T-cell (primary cell): ENCODE data around the gene PKD2L2. TPM values are rescaled to one million over a fixed set of nuclear protein-coding genes. Genes with fewer than 3 reads are reported as not detected.
"Not testable (repeated sequence)": the region's sequence is repeated elsewhere in the genome, so short reads cannot be mapped to it uniquely, and the experiment has no call there.

Experiments
- ATAC-seq, 4 experiments: fragments of 200-7000 bp in 3 of 4; fragments of 150-1000 bp in 1 of 4; cut with Tn5 transposase; replicated peaks in 1 of 4; 1 replicate in 3 of 4; 2 replicates in 1 of 4; pipeline ENCODE4 v1.10.0; 2021; ENCODE audit warnings: moderate library complexity in 3 of 4, mild to moderate bottlenecking in 2 of 4, moderate number of reproducible peaks in 1 of 4
- CTCF ChIA-PET, 2 donors: fragments of 300-600 bp; sonication (Branson Sonifier 250); formaldehyde crosslinking; loops; one replicate each; lab custom pipeline; 2022; ENCODE audit warnings: antibody characterized with exemption in 2 of 2; lab: Charles Lee
- POLR2A ChIA-PET, 2 donors: fragments of 300-600 bp; sonication (Branson Sonifier 250); formaldehyde crosslinking; loops; one replicate each; lab custom pipeline; 2022; ENCODE audit warnings: antibody characterized with exemption in 2 of 2; lab: Charles Lee
- DNase-seq, 35 experiments: peaks; one replicate each; pipeline versions ENCODE4 v3.0.0 to v3.0.0-alpha.2; 2013 to 2023
- H3K27ac ChIP-seq: one replicate; pipeline ENCODE4 v1.5.1; 2013; ENCODE audit warnings: low read length
- H3K27me3 ChIP-seq, 2 experiments: replicated peaks in 1 of 2; 1 replicate in 1 of 2; 2 replicates in 1 of 2; pipeline versions ENCODE4 v1.6.1 to v1.7.0; 2013; ENCODE audit warnings: low read length in 1 of 2, mixed read lengths in 1 of 2; ENCODE audit not compliant: control insufficient read depth in 2 of 2, insufficient read depth in 2 of 2; ENCODE audit errors: extremely low read depth in 1 of 2
- H3K36me3 ChIP-seq, 2 donors: 1 replicate in 1 of 2; 2 replicates in 1 of 2; pipeline versions ENCODE4 v1.6.1 to v1.7.0; 2013; ENCODE audit warnings: low read length in 1 of 2; ENCODE audit not compliant: control insufficient read depth in 2 of 2, insufficient read depth in 1 of 2; ENCODE audit errors: extremely low read depth in 1 of 2
- H3K4me1 ChIP-seq, 2 experiments: 1 replicate in 1 of 2; 2 replicates in 1 of 2; pipeline versions ENCODE4 v1.6.1 to v1.7.0; 2013; ENCODE audit warnings: low read length in 2 of 2, mixed read lengths in 1 of 2; ENCODE audit not compliant: insufficient read depth in 2 of 2, control insufficient read depth in 1 of 2; ENCODE audit errors: extremely low read depth in 1 of 2
- H3K4me3 ChIP-seq, 2 donors: 1 replicate in 1 of 2; 2 replicates in 1 of 2; pipeline versions ENCODE4 v1.5.1 to v1.7.0; 2013; ENCODE audit warnings: mild to moderate bottlenecking in 2 of 2, low read length in 1 of 2, moderate library complexity in 1 of 2; ENCODE audit not compliant: control insufficient read depth in 1 of 2; ENCODE audit errors: extremely low read depth in 1 of 2
- H3K9me3 ChIP-seq: 2 replicates; pipeline ENCODE4 v1.7.0; 2013
- H3K27ac Mint-ChIP-seq, 2 donors: one replicate each; pipeline ENCODE4 v1.8.0; 2020 to 2021; ENCODE audit warnings: mild to moderate bottlenecking in 2 of 2, mixed read lengths in 2 of 2
- H3K27me3 Mint-ChIP-seq, 2 donors: one replicate each; pipeline ENCODE4 v1.8.0; 2021 to 2022; ENCODE audit warnings: mixed read lengths in 2 of 2
- H3K36me3 Mint-ChIP-seq: one replicate; pipeline ENCODE4 v1.8.0; 2021; ENCODE audit warnings: mixed read lengths
- H3K4me1 Mint-ChIP-seq, 3 donors: one replicate each; pipeline ENCODE4 v1.8.0; 2020 to 2022; ENCODE audit warnings: mixed read lengths in 3 of 3, mild to moderate bottlenecking in 1 of 3
- H3K4me3 Mint-ChIP-seq, 3 donors: one replicate each; pipeline ENCODE4 v1.8.0; 2020 to 2022; ENCODE audit warnings: mild to moderate bottlenecking in 3 of 3, mixed read lengths in 3 of 3, moderate library complexity in 3 of 3
- H3K9me3 Mint-ChIP-seq, 3 donors: one replicate each; pipeline ENCODE4 v1.8.0; 2020 to 2022; ENCODE audit warnings: mixed read lengths in 3 of 3
- WGBS: methylation state at CpG from one replicate; pipeline ENCODE4 v1.1.5; 2013; ENCODE audit warnings: missing lambda C conversion rate; ENCODE audit not compliant: insufficient coverage; 5-methylcytosine and 5-hydroxymethylcytosine counted together
- total RNA-seq, 35 experiments: library from RNA in 6 of 35; stranded (reverse) in 6 of 35; fragments of 120-200 nt in 1 of 35; gene quantifications; one replicate each; pipeline versions ENCODE4 v1.2.1 to v1.2.4 and lab custom pipeline; 2013 to 2026

The PKD2L2 gene
- total RNA-seq, 5 donors from 2014 or later (not counting 1 experiment from before 2014, with no cell fraction given) = not detected

DNA sequence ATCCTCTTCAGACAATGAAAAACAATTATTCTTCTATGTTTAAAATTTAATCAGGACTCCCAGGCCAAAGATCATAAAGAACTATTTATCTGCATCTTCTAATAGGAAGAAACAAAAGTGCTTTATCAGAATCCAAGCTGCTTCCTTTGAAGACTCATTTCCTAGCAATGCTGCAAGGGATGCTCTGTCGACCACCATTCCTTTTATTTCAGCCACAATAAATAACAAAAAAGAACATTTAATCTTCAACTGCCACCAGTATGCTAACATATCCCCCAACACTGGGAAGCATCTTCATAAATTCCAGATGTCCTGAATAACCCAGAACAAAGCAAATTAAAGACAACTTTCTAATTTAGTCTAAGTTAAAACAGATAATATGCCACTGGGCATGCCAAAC, 68.7 kb downstream of the PKD2L2 start:
- H3K4me1 ChIP-seq = no peaks in the 10 kb centered on the region
- ChIA-PET CTCF (no interaction called here), POLR2A (interaction anchor here in 1 of 2 donors (0.6 kb wide), 1 partner anchor 256 kb away, joined by 3 read pairs; no protein-coding TSS in a partner anchor)
- peaks cover 62% of the 10 kb centered on the region for H3K36me3 Mint-ChIP-seq
- peaks cover 0 to 4% (median 0%) of the 10 kb centered on the region in 3 donors for H3K4me1 Mint-ChIP-seq
- no peaks in the 10 kb centered on the region for H3K9me3 Mint-ChIP-seq
- H3K36me3 ChIP-seq = peaks cover 0 to 61% of the 10 kb centered on the region in 2 donors
- H3K4me3 Mint-ChIP-seq = no peak overlapping the region
- no peaks in the 10 kb centered on the region for H3K27me3 Mint-ChIP-seq
- no peak overlapping the region for H3K4me3 ChIP-seq
- no peaks in the 10 kb centered on the region for H3K27me3 ChIP-seq
- H3K27ac ChIP-seq = no peak overlapping the region
- ATAC-seq (no peak), DNase-seq (no peak)
- H3K27ac Mint-ChIP-seq = peak overlapping the region in 1 of 2 donors; percentile 18
- no peaks in the 10 kb centered on the region for H3K9me3 ChIP-seq
- no CpG with 5 or more reads among the region's 1 CpG for WGBS

DNA sequence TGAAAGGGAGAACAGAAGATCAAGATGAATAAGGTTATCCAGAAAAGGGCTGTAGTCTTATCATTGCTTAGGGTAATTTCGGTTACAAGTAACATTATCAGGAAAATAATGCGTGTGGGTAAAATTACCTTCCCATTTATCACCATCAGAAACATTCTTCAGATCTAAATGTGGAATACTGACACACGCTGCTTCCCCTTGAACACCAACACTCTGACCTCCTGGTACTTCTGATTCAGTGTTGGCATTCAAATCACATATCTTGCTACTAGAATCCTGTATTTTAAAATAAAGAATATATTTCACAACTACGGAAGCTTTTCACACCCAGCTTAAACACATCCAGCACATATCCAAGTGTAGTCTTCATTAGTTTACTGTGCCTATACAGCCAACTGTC, 70.2 kb downstream of the PKD2L2 start:
- Histone ChIP-seq H3K36me3 (peaks cover 0 to 51% of the 10 kb centered on the region in 2 donors), H3K4me3 (no peak overlapping the region), H3K27ac (no peak overlapping the region), H3K4me1 (no peaks in the 10 kb centered on the region), H3K9me3 (no peaks in the 10 kb centered on the region), H3K27me3 (no peaks in the 10 kb centered on the region)
- no peak overlapping the region for H3K4me3 Mint-ChIP-seq
- ChIA-PET POLR2A (no interaction called here), CTCF (no interaction called here)
- WGBS = no CpG with 5 or more reads among the region's 4 CpGs
- no peaks in the 10 kb centered on the region for H3K9me3 Mint-ChIP-seq
- H3K4me1 Mint-ChIP-seq = peaks cover 0 to 4% (median 0%) of the 10 kb centered on the region in 3 donors
- no peak overlapping the region for H3K27ac Mint-ChIP-seq
- DNase-seq (no peak), ATAC-seq (no peak)
- H3K27me3 Mint-ChIP-seq = no peaks in the 10 kb centered on the region
- peaks cover 50% of the 10 kb centered on the region for H3K36me3 Mint-ChIP-seq

DNA sequence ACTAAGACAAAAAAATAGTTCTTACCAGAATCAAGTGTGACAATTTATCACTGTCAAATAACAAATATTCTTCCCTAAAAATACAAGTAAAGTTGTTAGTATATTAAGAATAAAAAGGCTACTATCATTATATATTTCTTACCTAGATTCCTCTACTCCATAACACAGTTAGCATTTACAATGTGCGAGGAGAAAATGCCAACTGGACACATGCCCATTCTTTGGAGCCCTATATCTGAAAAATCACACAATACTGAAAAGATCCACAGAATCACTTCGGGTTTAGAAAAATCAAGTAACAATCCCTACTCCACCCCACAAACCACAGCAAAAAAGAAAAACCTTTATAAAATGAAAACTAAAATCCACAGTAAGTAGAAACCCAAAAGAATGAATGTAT, 70.9 kb downstream of the PKD2L2 start:
- Mint-ChIP-seq H3K27me3 (no peaks in the 10 kb centered on the region), H3K27ac (peak overlapping the region in 1 of 2 donors; percentile 28), H3K9me3 (no peaks in the 10 kb centered on the region), H3K36me3 (peaks cover 50% of the 10 kb centered on the region), H3K4me1 (peaks cover 0 to 6% (median 0%) of the 10 kb centered on the region in 3 donors), H3K4me3 (no peak overlapping the region)
- ChIA-PET POLR2A (no interaction called here), CTCF (interaction anchor here in 1 of 2 donors (1.0 kb wide), 1 partner anchor 10 kb away, joined by 3 read pairs; no protein-coding TSS in a partner anchor)
- DNase-seq (no peak), ATAC-seq (no peak)
- no peak overlapping the region for H3K4me3 ChIP-seq
- no peaks in the 10 kb centered on the region for H3K27me3 ChIP-seq
- H3K9me3 ChIP-seq = no peaks in the 10 kb centered on the region
- no peaks in the 10 kb centered on the region for H3K4me1 ChIP-seq
- no CpG with 5 or more reads among the region's 2 CpGs for WGBS
- peaks cover 0 to 54% of the 10 kb centered on the region in 2 donors for H3K36me3 ChIP-seq
- H3K27ac ChIP-seq = no peak overlapping the region

DNA sequence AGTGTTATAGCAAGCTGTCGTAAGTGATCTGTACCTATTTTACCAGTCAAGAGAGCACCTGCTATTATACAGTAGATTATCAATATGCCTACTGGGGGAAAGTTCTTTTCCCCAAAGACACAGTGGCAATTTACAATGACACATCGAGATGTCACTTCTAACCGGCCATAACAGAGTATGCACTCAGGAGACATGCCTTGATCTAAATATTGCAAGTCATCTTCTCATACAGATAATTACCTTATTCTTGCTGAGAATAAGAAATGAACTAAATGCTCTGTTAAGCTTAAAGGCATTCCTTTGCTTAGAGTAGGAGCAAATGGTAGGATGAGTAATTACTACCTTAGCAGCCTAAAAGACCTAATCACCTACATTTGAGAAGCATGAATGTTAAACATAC, 71.6 kb downstream of the PKD2L2 start:
- Histone ChIP-seq H3K4me3 (no peak overlapping the region), H3K27ac (no peak overlapping the region), H3K4me1 (no peaks in the 10 kb centered on the region), H3K9me3 (no peaks in the 10 kb centered on the region), H3K36me3 (peaks cover 0 to 56% of the 10 kb centered on the region in 2 donors), H3K27me3 (no peaks in the 10 kb centered on the region)
- WGBS = no CpG with 5 or more reads among the region's 3 CpGs
- Mint-ChIP-seq H3K4me1 (peaks cover 3 to 6% (median 5%) of the 10 kb centered on the region in 3 donors), H3K4me3 (no peak overlapping the region), H3K9me3 (no peaks in the 10 kb centered on the region), H3K36me3 (peaks cover 54% of the 10 kb centered on the region), H3K27me3 (no peaks in the 10 kb centered on the region), H3K27ac (peak overlapping the region in 1 of 2 donors; percentile 20)
- DNase-seq (no peak), ATAC-seq (no peak)
- ChIA-PET CTCF (interaction anchor here in 1 of 2 donors (1.0 kb wide), 1 partner anchor 10 kb away, joined by 3 read pairs; no protein-coding TSS in a partner anchor), POLR2A (no interaction called here)

DNA sequence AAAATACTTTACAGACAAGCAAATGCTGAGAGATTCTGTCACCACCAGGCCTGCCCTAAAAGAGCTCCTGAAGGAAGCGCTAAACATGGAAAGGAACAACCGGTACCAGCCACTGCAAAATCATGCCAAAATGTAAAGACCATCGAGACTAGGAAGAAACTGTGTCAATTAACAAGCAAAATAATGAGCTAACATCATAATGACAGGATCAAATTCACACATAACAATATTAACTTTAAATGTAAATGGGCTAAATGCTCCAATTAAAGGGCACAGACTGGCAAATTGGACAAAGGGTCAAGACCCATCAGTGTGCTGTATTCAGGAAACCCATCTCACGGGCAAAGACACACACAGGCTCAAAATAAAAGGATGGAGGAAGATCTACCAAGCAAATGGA, 81.1 kb downstream of the PKD2L2 start:
- not testable (repeated sequence) for H3K4me3 Mint-ChIP-seq

DNA sequence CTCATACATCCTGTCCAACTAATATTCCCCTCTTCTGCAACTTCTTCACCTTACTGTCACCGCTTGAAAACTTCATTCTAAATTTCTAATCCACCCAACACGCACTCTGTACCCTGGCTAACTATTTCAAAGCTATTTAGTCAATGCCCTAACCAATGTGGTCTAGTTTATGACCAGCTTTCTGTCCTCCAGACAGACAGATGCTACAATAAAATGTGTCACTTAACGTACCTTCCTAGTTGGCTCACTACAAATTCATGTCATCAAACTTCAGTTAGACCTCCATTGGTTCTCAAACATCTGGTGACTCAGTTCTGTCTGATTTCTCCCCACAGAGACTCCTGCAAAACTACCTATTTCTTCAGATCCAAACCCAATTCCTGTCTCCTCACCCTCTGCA, 86.0 kb downstream of the PKD2L2 start:
- Histone ChIP-seq H3K4me1 (no peaks in the 10 kb centered on the region), H3K27ac (no peak overlapping the region), H3K27me3 (no peaks in the 10 kb centered on the region), H3K4me3 (no peak overlapping the region), H3K9me3 (no peaks in the 10 kb centered on the region), H3K36me3 (peaks cover 5 to 19% of the 10 kb centered on the region in 2 donors)
- CTCF ChIA-PET = no interaction called here
- Mint-ChIP-seq H3K27ac (no peak overlapping the region), H3K27me3 (no peaks in the 10 kb centered on the region), H3K4me1 (peaks cover 0 to 2% (median 0%) of the 10 kb centered on the region in 3 donors), H3K9me3 (peaks cover 0 to 9% (median 0%) of the 10 kb centered on the region in 3 donors), H3K36me3 (peaks cover 54% of the 10 kb centered on the region), H3K4me3 (no peak overlapping the region)
- POLR2A ChIA-PET = no interaction called here
- 100% methylated on average over 3 of the region's 3 CpGs for whole genome bisulfite sequencing
- no peak for DNase-seq
- ATAC-seq = no peak

More for the DNA sequence above, 81.1 kb downstream of the PKD2L2 start:
- DNase-seq, H3K9me3 Mint-ChIP-seq, H3K9me3 ChIP-seq, H3K27ac ChIP-seq, H3K4me1 ChIP-seq, H3K27ac Mint-ChIP-seq, ATAC-seq, CTCF ChIA-PET, H3K27me3 ChIP-seq, H3K4me1 Mint-ChIP-seq, H3K4me3 ChIP-seq, H3K27me3 Mint-ChIP-seq, POLR2A ChIA-PET: not testable (repeated sequence)
- H3K36me3 ChIP-seq = peaks cover 0 to 16% of the 10 kb centered on the region in 2 donors
- WGBS = no CpG with 5 or more reads among the region's 4 CpGs
- H3K36me3 Mint-ChIP-seq = peaks cover 48% of the 10 kb centered on the region
